ENCODE results near the gene DAZAP1.

DAZAP1 gene

GRCh38 chr19:1377176-1377964 lies 30.0 kb upstream of the DAZAP1 start:
- DNase-seq (ENCODE audit: low read depth): no peak

- DNase-seq (ENCODE audit: low read depth): no peak
Observed at GRCh38 chr19:1377965-1378785, 29.2 kb upstream of the DAZAP1 start.

- no peak for DNase-seq (ENCODE audit: low read depth)
Observed at GRCh38 chr19:1379126-1379905, 28.1 kb upstream of the DAZAP1 start.

GRCh38 chr19:1379961-1380489 lies 27.4 kb upstream of the DAZAP1 start:
- DNase-seq (ENCODE audit: low read depth): no peak

- no peak for DNase-seq (ENCODE audit: low read depth)
Observed at GRCh38 chr19:1382250-1382649, 25.1 kb upstream of the DAZAP1 start.

- no peak for DNase-seq (ENCODE audit: low read depth)
Observed at GRCh38 chr19:1383017-1383311, 24.4 kb upstream of the DAZAP1 start.

- DNase-seq (ENCODE audit: low read depth): peak; percentile 82
Observed at GRCh38 chr19:1383312-1384084, 23.9 kb upstream of the DAZAP1 start, which contains the start of gene NDUFS7. Gene NDUFS7, plus strand, starts transcription at chr19:1383907. Its CDS starts 20 bp downstream, at chr19:1383927.

- DNase-seq (ENCODE audit: low read depth): no peak
Observed at GRCh38 chr19:1384085-1384462, 23.3 kb upstream of the DAZAP1 start.

GRCh38 chr19:1384478-1385110 lies 22.8 kb upstream of the DAZAP1 start:
- no peak for DNase-seq (ENCODE audit: low read depth)

GRCh38 chr19:1385816-1386215 lies 21.6 kb upstream of the DAZAP1 start:
- DNase-seq (ENCODE audit: low read depth): no peak

- DNase-seq (ENCODE audit: low read depth): no peak
Observed at GRCh38 chr19:1386945-1387683, 20.3 kb upstream of the DAZAP1 start.

- DNase-seq (ENCODE audit: low read depth): no peak
Observed at GRCh38 chr19:1387684-1388636, 19.4 kb upstream of the DAZAP1 start.

GRCh38 chr19:1388637-1389026 lies 18.8 kb upstream of the DAZAP1 start:
- no peak for DNase-seq (ENCODE audit: low read depth)

- DNase-seq (ENCODE audit: low read depth): no peak
Observed at GRCh38 chr19:1389033-1389940, 18.1 kb upstream of the DAZAP1 start.

- no peak for DNase-seq (ENCODE audit: low read depth)
Observed at GRCh38 chr19:1390890-1391423, 16.4 kb upstream of the DAZAP1 start.

- no peak for DNase-seq (ENCODE audit: low read depth)
Observed at GRCh38 chr19:1392407-1392806, 15.0 kb upstream of the DAZAP1 start.

- DNase-seq (ENCODE audit: low read depth): no peak
Observed at GRCh38 chr19:1392939-1393530, 14.4 kb upstream of the DAZAP1 start.
